D721Med (cell line): ENCODE results near the gene CFDP1.

Source experiments
- DNase-seq: peaks from one replicate; pipeline ENCODE4 v3.0.0; 2011; ENCODE audit warnings: low spot score; ENCODE audit not compliant: insufficient read length
- FAIRE-seq: peaks from 2 replicates; lab custom pipeline; 2011; peaks lifted over from hg19 to GRCh38; lab: Jason Lieb, UNC
- TF ChIP-seq, protein P1 (sequence below): IDR thresholded peaks from 2 replicates; pipeline ENCODE4 v1.5.1; 2012; ENCODE audit warnings: mild to moderate bottlenecking, control low read depth; ENCODE audit not compliant: insufficient read depth; ENCODE audit errors: missing control alignments

The CFDP1 gene

GRCh38 chr16:75251280-75252048 lies 181.8 kb downstream of the CFDP1 start, which contains the start of gene BCAR1:
Gene BCAR1 (minus strand): TSS chr16:75251624. CDS start chr16:75251482, 142 bp downstream.
- DNase-seq (peak; percentile 82), FAIRE-seq (no peak)
- TF ChIP-seq, protein P1, sequence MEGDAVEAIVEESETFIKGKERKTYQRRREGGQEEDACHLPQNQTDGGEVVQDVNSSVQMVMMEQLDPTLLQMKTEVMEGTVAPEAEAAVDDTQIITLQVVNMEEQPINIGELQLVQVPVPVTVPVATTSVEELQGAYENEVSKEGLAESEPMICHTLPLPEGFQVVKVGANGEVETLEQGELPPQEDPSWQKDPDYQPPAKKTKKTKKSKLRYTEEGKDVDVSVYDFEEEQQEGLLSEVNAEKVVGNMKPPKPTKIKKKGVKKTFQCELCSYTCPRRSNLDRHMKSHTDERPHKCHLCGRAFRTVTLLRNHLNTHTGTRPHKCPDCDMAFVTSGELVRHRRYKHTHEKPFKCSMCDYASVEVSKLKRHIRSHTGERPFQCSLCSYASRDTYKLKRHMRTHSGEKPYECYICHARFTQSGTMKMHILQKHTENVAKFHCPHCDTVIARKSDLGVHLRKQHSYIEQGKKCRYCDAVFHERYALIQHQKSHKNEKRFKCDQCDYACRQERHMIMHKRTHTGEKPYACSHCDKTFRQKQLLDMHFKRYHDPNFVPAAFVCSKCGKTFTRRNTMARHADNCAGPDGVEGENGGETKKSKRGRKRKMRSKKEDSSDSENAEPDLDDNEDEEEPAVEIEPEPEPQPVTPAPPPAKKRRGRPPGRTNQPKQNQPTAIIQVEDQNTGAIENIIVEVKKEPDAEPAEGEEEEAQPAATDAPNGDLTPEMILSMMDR, result no peak

DNA sequence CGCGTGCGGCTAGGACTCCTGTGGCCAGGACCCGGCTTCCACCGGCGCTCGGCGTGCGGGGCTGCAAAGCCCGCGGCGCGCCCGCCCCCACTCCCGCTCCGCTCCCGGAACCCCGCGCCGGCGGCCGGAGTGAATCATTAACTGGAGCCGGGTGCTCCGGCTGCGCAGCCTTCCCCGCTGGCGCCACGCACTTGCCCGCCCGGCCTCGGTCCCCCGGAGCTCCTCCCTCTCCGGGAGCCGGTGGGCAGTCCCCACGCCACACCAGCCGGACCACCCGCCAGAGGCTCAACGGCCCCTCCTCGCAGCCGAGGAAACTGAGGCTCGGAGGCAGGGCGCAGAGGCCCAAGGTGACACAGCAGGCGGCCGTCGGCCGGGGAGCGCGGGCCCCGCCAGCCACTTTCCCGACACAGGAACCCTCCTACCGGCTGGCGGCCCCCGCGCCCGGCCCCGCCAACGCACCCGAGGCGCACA lies 182.5 kb downstream of the CFDP1 start:
- FAIRE-seq (no peak), DNase-seq (peak; percentile 51)

GRCh38 chr16:75250089-75250808 lies 183.1 kb downstream of the CFDP1 start:
- DNase-seq (no peak), FAIRE-seq (no peak)

More for the DNA sequence above, 182.5 kb downstream of the CFDP1 start:
- TF ChIP-seq, protein P1, result no peak

DNA sequence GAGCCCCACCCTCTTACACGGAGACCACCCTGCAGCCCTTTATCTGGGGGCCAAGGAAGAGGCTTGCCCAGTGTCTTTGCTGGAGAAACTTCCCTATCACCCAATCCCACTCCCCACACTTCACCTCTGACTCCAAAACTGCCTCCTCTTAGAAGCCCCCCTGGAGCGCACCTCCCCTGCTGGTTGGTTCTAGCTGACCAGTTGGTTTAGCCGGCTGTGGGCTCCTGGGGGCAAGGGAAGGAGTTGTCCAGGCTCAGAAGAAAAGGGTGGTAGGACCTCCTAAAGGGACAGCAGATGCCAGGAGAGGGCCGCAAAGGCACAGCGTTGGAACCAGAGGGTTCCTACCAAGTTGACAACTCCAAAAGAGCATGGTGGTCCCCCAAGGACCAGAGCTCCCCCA lies 183.9 kb downstream of the CFDP1 start:
- FAIRE-seq (no peak), DNase-seq (no peak)
- TF ChIP-seq, protein P1, result no peak

More at GRCh38 chr16:75250089-75250808, 183.1 kb downstream of the CFDP1 start:
- TF ChIP-seq, protein P1, result peak; percentile 4

DNA sequence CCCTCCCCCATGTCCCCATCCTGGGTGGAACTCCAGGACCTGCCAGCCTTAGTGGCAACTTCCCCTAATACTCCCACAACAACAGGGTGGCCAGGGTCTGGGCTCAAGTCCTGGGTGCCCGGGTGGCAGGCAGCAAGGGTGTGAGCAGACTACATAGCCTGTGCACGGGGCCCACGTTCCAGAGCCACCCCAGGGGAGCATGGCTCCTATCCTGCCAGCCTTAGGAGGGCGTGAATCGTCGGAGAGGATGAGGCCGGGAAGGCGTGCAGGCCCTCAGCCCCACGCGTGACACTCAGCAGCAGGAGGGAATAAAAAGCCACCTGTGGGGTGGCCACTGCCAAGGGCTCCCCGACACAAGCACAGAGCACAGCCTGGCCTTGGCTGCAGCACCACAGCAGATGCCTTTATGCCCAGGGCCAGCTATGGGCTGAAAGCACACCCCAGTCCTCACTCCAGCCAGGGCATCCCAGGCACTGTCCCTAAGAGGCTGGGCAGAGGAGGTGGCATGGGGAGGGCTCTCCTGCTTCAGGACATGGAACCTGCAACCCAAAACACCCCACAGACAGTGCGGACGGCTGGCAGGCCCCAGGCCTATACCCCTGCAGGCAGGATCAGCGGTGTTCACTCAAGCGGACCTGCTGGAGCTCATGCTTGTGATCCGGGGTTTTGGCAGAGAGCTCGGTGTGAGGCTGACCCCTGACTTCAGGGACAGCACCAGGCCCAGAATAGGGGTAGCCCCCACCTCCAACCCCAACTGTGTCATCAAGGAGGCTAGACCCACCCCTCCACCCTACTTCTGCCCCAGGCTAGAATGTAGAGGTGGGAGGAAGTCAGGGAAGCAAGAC lies 184.5 kb downstream of the CFDP1 start:
- TF ChIP-seq, protein P1, result no peak
- FAIRE-seq, result no peak

DNA sequence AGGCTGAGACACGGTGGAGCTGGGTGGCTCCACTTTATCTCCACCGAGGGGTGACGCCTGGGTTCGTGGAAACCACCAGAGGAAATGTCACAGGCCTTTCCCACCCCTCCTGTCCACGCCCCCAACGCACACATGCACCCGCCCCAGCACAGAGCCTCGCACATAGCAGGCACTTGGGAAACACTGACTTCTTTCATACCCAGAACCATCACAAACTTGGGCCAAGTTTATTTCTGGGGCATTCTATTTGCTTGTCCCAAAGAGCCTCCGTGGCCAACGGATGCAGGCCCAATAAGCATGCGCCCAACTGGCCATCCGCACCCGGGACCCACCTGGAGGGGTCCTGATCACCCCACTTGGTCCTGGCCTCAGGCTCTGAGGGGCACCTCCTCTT lies 185.2 kb downstream of the CFDP1 start:
- FAIRE-seq, result no peak
- TF ChIP-seq, protein P1, result no peak
- no peak for DNase-seq

More for the DNA sequence above, 184.5 kb downstream of the CFDP1 start:
- DNase-seq, result no peak
